ENCODE data around the gene STK32B.
"Not testable (repeated sequence)": the region's sequence is repeated elsewhere in the genome, so short reads cannot be mapped to it uniquely, and the experiment has no call there.

STK32B gene

DNA sequence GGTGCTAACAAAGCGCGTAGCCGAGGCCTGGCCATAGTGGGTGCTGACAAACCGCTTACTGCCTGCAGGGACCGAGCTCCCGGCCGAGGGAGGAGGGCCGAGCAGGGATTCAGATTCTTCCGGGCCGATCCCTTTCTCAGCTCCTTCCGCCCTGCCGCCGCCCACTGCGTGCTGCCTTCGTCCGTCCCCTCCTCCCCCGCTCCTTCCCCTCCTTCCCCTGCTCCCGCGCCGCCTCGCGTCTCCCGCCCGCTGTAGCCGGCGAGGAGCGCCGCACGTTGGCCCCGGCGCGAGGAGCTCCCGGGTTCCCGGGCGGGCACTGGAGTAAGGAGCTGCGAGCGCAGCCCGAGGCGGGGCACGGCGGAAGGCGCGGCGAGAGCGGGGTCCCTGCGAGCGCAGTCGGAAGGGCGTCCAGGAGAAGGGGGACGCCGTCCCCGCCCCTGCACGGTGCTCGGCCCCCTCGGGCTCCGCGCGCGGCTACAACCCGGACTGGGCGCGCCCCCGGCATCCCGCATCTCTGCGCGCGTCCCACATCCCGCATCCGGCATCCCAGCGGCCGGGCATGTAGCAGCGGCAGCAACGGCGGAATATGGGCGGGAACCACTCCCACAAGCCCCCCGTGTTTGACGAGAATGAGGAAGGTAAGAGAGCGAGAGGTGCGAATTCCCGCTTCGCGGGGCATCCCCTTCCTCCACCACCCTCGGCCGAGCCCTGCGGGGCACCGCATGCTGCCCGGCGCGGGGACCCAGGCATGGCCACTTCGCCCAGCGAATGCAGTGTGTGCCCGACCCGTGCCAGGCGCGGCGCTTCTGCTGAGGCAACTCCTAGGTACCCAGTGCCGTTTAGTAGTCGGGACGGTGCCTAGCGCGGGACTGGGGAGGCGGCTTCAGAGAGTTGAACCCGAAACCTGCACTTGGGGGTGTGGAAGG is at the start of gene STK32B:
Gene STK32B (plus strand): TSS at position 203 of the 926 bp plus-strand sequence.
- H3K9me3 Mint-ChIP-seq: no peaks in the 10 kb centered on the region
- no peak within 1 kb of the TSS for H3K27ac Mint-ChIP-seq
- peak within 1 kb of the TSS; percentile 75 to 82 for H3K4me3 Mint-ChIP-seq
- DNase-seq (peak in 1 of 2 donors; percentile 28), ATAC-seq (peak; percentile 73)
- H3K4me1 Mint-ChIP-seq: peaks cover 21% of the 10 kb centered on the region
- H3K27me3 Mint-ChIP-seq: peaks cover 81% of the 10 kb centered on the region

DNA sequence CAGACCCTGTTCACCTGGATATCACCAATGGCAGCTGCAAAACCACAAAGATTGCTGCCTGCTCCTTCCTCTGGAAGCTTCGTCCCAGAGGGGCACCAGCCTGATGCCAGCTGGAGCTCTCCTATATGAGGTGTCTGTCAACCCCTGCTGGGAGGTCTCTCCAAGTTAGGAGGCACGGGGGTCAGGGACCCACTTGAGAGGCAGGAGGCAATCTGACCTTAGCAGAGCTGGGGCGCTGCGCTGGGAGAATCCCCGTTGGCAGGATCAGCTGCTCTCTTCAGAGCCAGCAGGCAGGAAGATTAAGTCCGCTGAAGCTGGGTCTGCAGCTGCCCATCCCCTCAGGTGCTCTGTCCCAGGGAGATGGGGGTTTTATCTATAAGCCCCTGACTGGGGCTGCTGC is 49.6 kb upstream of the STK32B start:
- H3K4me1 Mint-ChIP-seq, ATAC-seq, H3K4me3 Mint-ChIP-seq, DNase-seq, H3K9me3 Mint-ChIP-seq, H3K27ac Mint-ChIP-seq: not testable (repeated sequence)
- H3K27me3 Mint-ChIP-seq: peaks cover 24% of the 10 kb centered on the region

DNA sequence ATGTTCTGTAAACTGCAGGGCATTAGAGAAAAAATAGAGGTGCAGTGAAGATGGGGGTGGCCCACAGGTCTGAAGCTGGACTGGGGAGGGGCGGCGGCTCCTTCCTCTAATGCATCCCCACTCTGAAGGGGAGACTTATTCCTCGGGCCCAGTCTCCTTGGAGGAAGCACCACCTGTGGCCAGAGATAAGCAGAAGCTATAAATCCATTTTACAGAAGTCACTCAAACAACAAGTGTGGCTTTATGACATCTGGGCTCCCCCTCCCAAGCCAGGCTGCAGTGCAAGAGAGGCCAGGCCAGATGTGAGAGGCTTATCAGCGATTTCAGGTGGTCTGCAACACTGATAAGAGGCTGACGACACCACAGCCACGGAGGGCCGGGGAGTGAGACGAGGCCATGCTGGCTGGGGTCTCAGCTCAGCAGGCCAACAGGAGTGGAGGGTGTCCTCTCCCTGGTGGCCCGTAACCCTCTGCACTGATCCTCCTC is 47.9 kb upstream of the STK32B start:
- H3K27me3 Mint-ChIP-seq: peaks cover 24% of the 10 kb centered on the region
- H3K4me3 Mint-ChIP-seq: no peak overlapping the region
- ATAC-seq: no peak
- no peak for DNase-seq
- no peaks in the 10 kb centered on the region for H3K4me1 Mint-ChIP-seq
- H3K9me3 Mint-ChIP-seq: no peaks in the 10 kb centered on the region
- H3K27ac Mint-ChIP-seq: no peak overlapping the region

DNA sequence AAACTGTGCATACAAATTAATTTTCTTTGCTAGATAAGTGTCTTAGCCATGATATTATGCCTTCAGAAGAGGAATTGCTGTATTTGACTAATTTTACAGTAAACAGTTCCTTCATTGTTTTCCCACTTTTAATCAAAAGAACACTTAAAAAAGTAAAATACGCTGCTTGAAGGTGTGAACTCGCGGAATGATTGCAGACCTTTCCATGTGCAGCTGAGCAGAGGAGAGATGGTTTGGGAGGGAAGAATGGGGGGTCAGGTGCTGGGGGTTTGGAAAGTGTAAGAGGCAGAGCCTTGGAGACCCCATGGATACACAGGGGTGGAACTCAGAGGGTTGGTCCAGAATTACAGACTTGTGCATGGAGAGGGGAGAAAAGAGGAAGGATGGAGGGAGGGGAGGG is 47.4 kb upstream of the STK32B start:
- DNase-seq (no peak), ATAC-seq (no peak)
- H3K4me1 Mint-ChIP-seq: no peaks in the 10 kb centered on the region
- H3K4me3 Mint-ChIP-seq: no peak overlapping the region
- H3K27me3 Mint-ChIP-seq: peaks cover 26% of the 10 kb centered on the region
- no peak overlapping the region for H3K27ac Mint-ChIP-seq
- no peaks in the 10 kb centered on the region for H3K9me3 Mint-ChIP-seq

DNA sequence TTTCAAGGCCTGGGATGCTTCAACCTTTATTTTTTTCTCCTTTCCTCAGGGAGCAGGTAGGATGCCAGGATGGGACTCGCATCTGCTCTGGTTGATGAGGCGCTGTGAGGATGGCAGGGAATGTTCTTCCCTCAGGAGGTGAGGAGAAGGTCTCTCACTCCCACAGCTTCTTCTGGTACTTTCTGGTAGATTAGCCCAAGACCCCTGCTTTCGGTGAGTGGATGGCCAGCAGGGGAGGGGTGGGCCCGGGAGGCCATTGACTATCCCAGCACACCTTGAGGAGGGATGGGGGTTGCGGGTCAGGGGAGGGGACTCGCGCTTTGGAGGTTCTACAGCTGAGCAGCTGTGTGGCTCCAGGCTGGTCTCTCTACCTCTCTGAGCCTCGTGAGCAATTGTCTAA is 46.8 kb upstream of the STK32B start:
- no peaks in the 10 kb centered on the region for H3K9me3 Mint-ChIP-seq
- H3K27me3 Mint-ChIP-seq: peaks cover 31% of the 10 kb centered on the region
- DNase-seq (no peak), ATAC-seq (no peak)
- H3K4me3 Mint-ChIP-seq: no peak overlapping the region
- H3K27ac Mint-ChIP-seq: no peak overlapping the region
- H3K4me1 Mint-ChIP-seq: no peaks in the 10 kb centered on the region

DNA sequence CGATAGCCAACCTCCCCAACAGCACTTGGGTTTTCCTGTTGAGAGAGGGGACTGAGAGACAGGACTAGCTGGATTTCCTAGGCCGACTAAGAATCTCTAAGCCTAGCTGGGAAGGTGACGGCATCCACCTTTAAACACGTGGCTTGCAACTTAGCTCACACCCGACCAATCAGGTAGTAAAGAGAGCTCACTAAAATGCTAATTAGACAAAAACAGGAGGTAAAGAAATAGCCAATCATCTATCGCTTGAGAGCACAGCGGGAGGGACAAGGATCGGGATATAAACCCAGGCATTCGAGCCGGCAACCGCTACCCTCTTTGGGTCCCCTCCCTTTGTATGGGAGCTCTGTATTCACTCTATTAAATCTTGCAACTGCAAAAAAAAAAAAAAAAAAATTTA is 44.3 kb upstream of the STK32B start:
- ATAC-seq, H3K4me3 Mint-ChIP-seq, H3K9me3 Mint-ChIP-seq, H3K27ac Mint-ChIP-seq, H3K4me1 Mint-ChIP-seq, DNase-seq: not testable (repeated sequence)
- peaks cover 47% of the 10 kb centered on the region for H3K27me3 Mint-ChIP-seq

DNA sequence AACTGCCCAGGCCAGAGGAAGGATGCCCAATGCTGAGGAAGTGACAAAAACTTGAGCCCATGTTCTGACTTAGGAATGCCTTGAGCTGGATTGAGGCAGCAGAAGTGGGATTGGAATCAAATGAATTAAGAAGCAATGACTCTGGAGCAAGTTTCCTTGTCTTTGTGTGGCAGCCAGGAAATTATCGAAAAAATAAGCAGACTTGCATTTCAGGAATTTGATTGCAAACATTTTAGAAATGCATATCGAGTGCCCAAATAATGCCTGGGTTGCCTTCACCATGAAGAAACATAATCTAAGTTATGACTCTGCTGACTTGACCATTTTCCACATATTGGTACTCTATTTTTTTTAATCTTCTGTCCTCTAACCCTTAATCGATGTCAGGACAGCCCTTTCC is 41.5 kb upstream of the STK32B start:
- H3K4me1 Mint-ChIP-seq: no peaks in the 10 kb centered on the region
- H3K27me3 Mint-ChIP-seq: peaks cover 23% of the 10 kb centered on the region
- ATAC-seq (no peak), DNase-seq (no peak)
- no peaks in the 10 kb centered on the region for H3K9me3 Mint-ChIP-seq
- H3K27ac Mint-ChIP-seq: no peak overlapping the region
- no peak overlapping the region for H3K4me3 Mint-ChIP-seq

DNA sequence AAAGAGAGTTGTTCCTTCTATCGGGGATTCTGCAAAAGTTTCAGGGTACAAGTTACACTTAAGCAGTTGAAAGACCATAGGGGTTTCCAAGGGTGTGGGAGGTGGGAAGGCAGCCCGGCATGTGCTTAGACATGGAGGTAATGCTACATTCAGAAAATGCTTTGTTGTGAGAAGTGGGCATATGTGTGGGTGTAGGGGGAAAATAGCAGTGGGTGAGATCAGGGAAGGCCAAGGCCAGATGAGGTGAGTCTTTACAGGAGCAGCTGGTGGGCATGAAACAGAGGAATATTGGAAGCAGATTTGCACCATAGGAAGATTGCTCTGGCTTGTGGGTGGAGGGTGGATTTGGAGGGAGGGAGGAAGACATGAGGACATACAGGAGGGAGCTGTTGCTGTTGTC is 40.3 kb upstream of the STK32B start:
- Mint-ChIP-seq H3K9me3 (no peaks in the 10 kb centered on the region), H3K4me3 (no peak overlapping the region), H3K4me1 (no peaks in the 10 kb centered on the region), H3K27me3 (peaks cover 30% of the 10 kb centered on the region), H3K27ac (no peak overlapping the region)
- ATAC-seq (no peak), DNase-seq (no peak)

DNA sequence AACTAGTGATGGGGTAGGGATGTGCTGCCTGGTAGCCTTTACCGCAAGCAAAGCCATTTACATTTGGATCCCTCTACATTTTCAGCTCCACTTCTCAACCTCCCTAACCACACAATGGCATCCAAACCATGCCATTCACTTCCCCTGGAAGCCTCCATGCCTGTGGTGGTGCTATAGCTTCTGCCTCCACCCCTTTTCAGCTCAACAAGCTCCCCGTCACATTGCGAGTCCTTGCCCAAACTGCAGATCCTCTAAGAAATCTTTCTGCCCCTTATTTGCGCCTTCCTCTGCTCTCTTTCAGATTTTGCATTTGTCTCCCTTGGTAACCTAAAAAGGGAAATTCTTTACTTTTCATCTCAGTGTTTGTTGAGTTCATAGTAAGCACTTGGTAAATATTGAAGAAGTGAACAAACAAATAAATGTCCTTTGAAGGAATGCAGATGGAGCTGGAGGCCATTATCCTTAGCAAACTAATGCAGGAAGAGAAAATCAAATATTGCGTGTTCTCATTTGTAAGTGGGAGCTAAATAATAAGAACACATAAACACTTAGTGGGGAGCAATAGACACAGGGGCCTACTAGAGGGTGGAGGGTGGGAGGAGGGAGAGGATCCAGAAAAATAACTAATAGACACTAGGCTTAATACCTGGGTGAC is 38.9 kb upstream of the STK32B start:
- no peak for DNase-seq
- H3K27ac Mint-ChIP-seq: no peak overlapping the region
- peaks cover 44% of the 10 kb centered on the region for H3K27me3 Mint-ChIP-seq
- H3K4me1 Mint-ChIP-seq: no peaks in the 10 kb centered on the region
- ATAC-seq: no peak
- H3K4me3 Mint-ChIP-seq: no peak overlapping the region
- no peaks in the 10 kb centered on the region for H3K9me3 Mint-ChIP-seq

DNA sequence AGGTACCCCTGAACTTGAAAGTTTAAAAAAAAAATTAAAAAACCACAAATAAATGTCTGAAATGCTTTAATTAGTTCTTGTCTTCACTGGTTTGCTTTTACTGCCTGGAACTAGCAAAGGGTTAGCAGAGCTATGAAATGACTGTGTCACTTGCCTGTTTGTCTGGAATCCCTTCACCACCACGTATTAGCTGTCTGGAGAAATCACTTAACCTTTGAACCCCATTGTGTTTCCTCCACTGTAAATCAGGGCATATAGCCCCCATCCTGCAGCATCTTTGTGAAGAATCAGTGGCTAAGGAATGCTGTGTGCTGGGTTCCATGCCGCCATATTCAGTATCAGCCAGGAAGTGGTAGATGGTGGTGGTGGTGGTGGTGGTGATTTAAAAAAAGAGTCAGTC is 38.3 kb upstream of the STK32B start:
- no peak for DNase-seq
- no peaks in the 10 kb centered on the region for H3K9me3 Mint-ChIP-seq

DNA sequence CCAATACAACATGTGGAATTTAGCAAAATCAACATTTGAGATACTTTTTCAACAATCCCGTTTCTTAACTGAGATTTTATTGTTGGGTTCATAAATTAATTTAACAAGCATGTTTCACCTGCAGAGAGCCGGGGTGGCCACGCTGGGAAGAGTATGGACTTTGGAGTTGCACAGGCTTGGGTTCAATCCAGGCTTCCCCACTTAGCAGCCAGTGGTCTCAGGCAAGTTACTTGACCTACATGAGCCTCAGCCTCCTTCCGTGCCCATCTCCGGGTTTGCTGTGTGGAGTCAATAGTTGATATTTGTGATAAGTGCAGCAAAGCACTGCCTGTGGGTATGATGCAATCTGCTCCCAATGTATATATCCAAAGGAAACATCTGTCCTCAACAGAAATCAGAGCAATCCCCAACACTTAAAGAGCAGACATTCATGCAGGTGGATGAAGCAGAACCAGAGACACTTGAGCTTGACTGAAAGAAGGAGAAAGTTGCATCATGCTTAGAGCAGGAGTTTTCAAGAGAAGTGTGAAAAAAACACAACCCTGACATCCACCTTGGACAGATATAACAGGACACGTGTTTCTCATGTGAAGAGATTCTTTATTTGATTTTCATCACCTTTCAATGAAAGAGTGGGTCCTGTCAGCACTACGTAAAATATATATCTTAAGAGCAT is 37.1 kb upstream of the STK32B start:
- ATAC-seq (no peak), DNase-seq (no peak)
- H3K4me3 Mint-ChIP-seq: no peak overlapping the region
- H3K27me3 Mint-ChIP-seq: peaks cover 53% of the 10 kb centered on the region
- no peak overlapping the region for H3K27ac Mint-ChIP-seq
- peaks cover 8% of the 10 kb centered on the region for H3K4me1 Mint-ChIP-seq
- no peaks in the 10 kb centered on the region for H3K9me3 Mint-ChIP-seq

More for the DNA sequence above, 38.3 kb upstream of the STK32B start:
- Mint-ChIP-seq H3K27ac (no peak overlapping the region), H3K4me3 (no peak overlapping the region), H3K4me1 (no peaks in the 10 kb centered on the region), H3K27me3 (peaks cover 48% of the 10 kb centered on the region)
- ATAC-seq: no peak

DNA sequence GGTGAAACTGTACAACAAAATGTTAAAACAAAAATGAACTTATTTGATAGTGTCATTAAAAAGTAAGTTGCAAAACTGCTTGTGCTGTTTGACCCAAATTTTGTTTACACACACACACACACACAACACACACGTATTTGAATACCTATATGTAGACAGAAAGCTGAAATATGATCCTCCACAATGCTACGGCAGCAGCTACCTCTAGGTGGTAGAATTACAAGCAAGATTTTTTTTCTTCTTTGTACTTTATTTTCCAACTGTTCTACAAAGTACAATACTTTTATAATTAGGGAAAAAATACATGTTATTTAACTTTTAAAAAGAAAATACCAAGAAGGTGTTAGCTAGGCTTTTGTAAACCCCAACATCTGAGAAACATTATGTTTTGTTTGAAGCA is 33.2 kb upstream of the STK32B start:
- ATAC-seq: no peak
- no peak for DNase-seq
- Mint-ChIP-seq H3K27ac (no peak overlapping the region), H3K27me3 (peaks cover 40% of the 10 kb centered on the region), H3K9me3 (no peaks in the 10 kb centered on the region), H3K4me3 (no peak overlapping the region), H3K4me1 (peaks cover 14% of the 10 kb centered on the region)

DNA sequence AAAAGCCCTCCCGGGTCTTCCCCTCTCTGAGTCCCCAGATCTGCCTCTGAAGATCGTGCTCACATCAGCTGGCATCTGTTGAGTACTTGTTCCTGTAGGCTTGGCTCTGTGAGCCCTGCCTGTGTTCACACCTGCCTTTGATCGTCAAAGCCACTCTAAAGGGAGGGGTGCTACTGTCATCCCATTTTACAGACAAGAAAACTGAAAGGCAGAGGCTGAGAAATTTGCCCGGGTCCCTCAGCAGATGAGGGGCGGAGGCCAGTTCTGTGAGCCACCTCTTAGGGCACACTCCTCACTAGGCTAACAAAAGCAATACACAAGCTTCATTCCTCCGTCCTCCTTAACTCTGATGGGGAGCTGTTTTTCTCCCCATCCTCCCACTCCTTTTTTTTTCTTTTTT is 32.7 kb upstream of the STK32B start:
- DNase-seq: no peak
- H3K9me3 Mint-ChIP-seq: no peaks in the 10 kb centered on the region
- no peak overlapping the region for H3K4me3 Mint-ChIP-seq
- peaks cover 40% of the 10 kb centered on the region for H3K27me3 Mint-ChIP-seq
- H3K27ac Mint-ChIP-seq: no peak overlapping the region
- H3K4me1 Mint-ChIP-seq: peaks cover 14% of the 10 kb centered on the region
- no peak for ATAC-seq

DNA sequence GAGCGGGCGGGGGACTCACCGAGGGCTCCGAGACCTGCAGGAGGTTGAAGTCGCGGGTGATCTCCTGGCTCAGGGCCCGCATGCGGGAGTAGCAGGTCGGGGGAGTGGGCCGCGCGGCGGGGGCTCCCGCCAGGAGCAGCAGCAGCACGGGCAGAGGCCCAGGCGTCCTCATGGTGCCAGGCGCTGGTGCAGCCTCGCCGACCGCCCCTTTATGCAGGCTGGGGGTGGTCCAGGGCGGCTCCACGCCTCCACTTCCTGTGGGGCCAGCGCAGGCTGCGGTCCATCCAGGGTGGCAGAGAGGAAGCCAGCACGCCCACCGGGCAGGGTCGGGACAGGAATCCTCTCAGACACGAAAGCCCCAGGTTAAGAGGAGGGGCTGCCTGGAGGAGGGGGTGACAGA is 32.0 kb upstream of the STK32B start, which contains the start of gene CYTL1:
Gene CYTL1 (minus strand): TSS at position 185 of the 400 bp plus-strand sequence. CDS start 13 bp downstream, at position 172.
- Mint-ChIP-seq H3K27me3 (peaks cover 40% of the 10 kb centered on the region), H3K4me3 (peak within 1 kb of the TSS; percentile 12 to 60), H3K9me3 (no peaks in the 10 kb centered on the region), H3K27ac (peak within 1 kb of the TSS in 1 of 2 donors; percentile 29), H3K4me1 (peaks cover 14% of the 10 kb centered on the region)
- DNase-seq (no peak), ATAC-seq (peak; percentile 70)

DNA sequence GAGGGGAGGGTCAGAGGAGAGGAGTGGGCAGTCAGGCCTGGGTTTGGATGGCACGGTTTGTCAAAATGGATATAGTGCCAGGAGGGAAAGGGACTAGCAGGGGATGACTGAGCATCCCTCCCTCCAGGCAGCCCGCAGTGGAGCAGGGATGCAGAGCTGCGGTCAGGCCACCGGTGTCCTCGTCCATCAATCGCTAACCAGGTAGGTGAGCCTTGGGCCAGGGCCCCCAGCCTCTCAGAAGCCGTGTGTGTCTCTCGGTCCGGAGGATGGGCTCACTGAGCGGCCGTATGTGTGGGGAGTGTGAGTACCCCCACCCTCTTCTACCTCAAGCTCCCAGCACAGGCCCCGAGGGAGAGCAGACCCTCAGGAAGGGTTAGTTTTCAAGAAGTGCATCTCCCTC is 31.5 kb upstream of the STK32B start:
- ATAC-seq (no peak), DNase-seq (no peak)
- Mint-ChIP-seq H3K4me1 (peaks cover 14% of the 10 kb centered on the region), H3K9me3 (no peaks in the 10 kb centered on the region), H3K4me3 (no peak overlapping the region), H3K27me3 (peaks cover 40% of the 10 kb centered on the region), H3K27ac (peak overlapping the region in 1 of 2 donors; percentile 29)

All from stimulated activated naive CD8-positive, alpha-beta T cell treated with anti-CD3 and anti-CD28 coated beads, Interleukin-15, amount 100 ng/mL, for 72 hours (primary cell).